ENCODE measurements around the gene LOXHD1. TPM values are rescaled to one million over a fixed set of nuclear protein-coding genes. Genes with fewer than 3 reads are reported as not detected.

The LOXHD1 gene
- total and polyA plus RNA-seq, 8 donors, result 0.12 to 0.46 (median 0.15) TPM; not detected in 2

- no peaks in the 10 kb centered on the region for H3K36me3 ChIP-seq
- H3K4me3 ChIP-seq, result no peak overlapping the region
- ATAC-seq (no peak), DNase-seq (no peak), FAIRE-seq (no peak)
- TF ChIP-seq, protein P1, sequence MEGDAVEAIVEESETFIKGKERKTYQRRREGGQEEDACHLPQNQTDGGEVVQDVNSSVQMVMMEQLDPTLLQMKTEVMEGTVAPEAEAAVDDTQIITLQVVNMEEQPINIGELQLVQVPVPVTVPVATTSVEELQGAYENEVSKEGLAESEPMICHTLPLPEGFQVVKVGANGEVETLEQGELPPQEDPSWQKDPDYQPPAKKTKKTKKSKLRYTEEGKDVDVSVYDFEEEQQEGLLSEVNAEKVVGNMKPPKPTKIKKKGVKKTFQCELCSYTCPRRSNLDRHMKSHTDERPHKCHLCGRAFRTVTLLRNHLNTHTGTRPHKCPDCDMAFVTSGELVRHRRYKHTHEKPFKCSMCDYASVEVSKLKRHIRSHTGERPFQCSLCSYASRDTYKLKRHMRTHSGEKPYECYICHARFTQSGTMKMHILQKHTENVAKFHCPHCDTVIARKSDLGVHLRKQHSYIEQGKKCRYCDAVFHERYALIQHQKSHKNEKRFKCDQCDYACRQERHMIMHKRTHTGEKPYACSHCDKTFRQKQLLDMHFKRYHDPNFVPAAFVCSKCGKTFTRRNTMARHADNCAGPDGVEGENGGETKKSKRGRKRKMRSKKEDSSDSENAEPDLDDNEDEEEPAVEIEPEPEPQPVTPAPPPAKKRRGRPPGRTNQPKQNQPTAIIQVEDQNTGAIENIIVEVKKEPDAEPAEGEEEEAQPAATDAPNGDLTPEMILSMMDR (IDR thresholded peaks at IDR 0.05), result no peak
- no peaks in the 10 kb centered on the region for H3K4me1 ChIP-seq
- 55 to 70% methylated on average over 8 of the region's 8 CpGs for WGBS, 2 donors
- H3K27ac ChIP-seq, result no peak overlapping the region
- H3K27me3 ChIP-seq, result peaks cover 0 to 4% (median 0%) of the 10 kb centered on the region in 4 donors
- intact Hi-C loops (cut with DNase I), result no loop called here
- H3K9me3 ChIP-seq, result no peaks in the 10 kb centered on the region
Measured at GRCh38 chr18:46464926-46465655, 191.9 kb downstream of the LOXHD1 start.

DNA sequence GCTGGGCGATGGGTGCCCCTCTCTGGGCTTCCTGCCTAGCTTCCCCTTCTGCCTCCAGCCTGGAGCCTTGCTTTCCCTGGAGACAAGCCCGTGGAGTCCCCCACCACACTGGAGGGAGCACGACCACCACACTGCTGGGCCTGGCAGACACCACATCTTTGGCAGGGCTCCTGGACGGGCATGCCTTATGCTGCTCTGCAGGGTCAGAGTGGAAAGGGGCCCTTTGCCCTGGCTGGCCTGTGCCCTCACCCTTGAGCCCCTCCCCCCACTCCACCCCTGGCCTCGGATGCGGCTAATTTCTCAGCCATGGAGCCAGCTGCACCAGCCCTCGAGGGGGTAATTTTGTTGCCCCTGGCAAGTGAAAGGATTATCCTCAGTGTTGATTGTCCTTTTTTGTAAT lies 194.5 kb downstream of the LOXHD1 start:
- no peaks in the 10 kb centered on the region for H3K9me3 ChIP-seq
- H3K27ac ChIP-seq, result no peak overlapping the region
- intact Hi-C loops (cut with DNase I), result no loop called here
- ATAC-seq (no peak), DNase-seq (no peak), FAIRE-seq (no peak)
- TF ChIP-seq, protein P1 (IDR thresholded peaks at IDR 0.05), result no peak
- H3K4me1 ChIP-seq, result no peaks in the 10 kb centered on the region
- WGBS, 2 donors, result 30 to 31% methylated on average over 7 of the region's 7 CpGs
- no peak overlapping the region for H3K4me3 ChIP-seq
- no peaks in the 10 kb centered on the region for H3K36me3 ChIP-seq
- peaks cover 0 to 5% (median 0%) of the 10 kb centered on the region in 4 donors for H3K27me3 ChIP-seq

DNA sequence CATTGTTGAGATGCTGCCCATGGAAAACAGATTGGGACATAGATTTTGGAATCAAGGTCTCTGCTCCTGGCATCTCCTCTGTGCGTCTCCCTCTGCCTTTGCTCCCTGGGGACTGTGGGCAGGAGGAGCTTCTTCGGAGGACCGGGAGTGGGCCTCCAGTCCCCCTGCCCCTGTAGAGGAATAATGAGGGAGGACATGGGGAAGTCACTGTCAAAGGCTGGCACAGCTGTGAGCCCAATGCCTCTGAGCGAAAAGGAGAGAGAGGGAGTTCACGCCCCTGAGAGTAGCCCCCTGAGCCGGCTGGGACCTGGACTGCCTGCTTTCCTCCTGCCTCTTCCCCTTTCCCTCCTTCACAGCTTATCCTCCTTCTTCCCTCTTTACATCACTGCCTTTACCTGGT lies 195.0 kb downstream of the LOXHD1 start:
- FAIRE-seq, result no peak
- intact Hi-C loops (cut with DNase I), result no loop called here
- Histone ChIP-seq H3K9me3 (no peaks in the 10 kb centered on the region), H3K4me3 (no peak overlapping the region), H3K4me1 (no peaks in the 10 kb centered on the region), H3K27me3 (peaks cover 0 to 5% (median 0%) of the 10 kb centered on the region in 4 donors), H3K27ac (no peak overlapping the region), H3K36me3 (no peaks in the 10 kb centered on the region)
- WGBS, 2 donors, result 69 to 78% methylated on average over 6 of the region's 6 CpGs
- DNase-seq, result no peak
- ATAC-seq, result no peak
- TF ChIP-seq, protein P1 (IDR thresholded peaks at IDR 0.05), result no peak

DNA sequence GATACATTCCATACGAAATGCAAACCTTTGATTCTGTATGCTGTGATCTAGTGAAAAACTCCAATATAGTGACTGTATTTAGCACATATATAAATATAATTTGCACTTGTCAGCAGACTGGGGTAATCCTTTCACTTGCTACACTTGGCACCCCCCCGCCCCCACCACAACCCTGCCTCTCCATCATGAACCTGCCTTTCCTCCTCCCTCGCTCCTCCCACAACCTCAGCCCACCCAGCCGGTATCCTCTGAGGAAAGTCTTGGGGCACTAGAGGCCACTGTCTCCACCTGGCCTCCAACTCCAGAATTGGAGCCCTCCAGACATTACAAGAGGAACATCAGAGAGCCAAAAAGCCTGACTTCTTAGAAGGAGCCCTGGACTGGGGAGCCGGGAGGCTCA lies 196.3 kb downstream of the LOXHD1 start:
- Histone ChIP-seq H3K27ac (no peak overlapping the region), H3K4me3 (no peak overlapping the region), H3K9me3 (no peaks in the 10 kb centered on the region), H3K4me1 (no peaks in the 10 kb centered on the region), H3K27me3 (peaks cover 0 to 5% (median 0%) of the 10 kb centered on the region in 4 donors), H3K36me3 (no peaks in the 10 kb centered on the region)
- DNase-seq, result no peak
- WGBS, 2 donors, result 48 to 66% methylated on average over 5 of the region's 5 CpGs
- intact Hi-C loops (cut with DNase I), result no loop called here
- ATAC-seq, result no peak
- TF ChIP-seq, protein P1 (IDR thresholded peaks at IDR 0.05), result no peak
- FAIRE-seq, result no peak

DNA sequence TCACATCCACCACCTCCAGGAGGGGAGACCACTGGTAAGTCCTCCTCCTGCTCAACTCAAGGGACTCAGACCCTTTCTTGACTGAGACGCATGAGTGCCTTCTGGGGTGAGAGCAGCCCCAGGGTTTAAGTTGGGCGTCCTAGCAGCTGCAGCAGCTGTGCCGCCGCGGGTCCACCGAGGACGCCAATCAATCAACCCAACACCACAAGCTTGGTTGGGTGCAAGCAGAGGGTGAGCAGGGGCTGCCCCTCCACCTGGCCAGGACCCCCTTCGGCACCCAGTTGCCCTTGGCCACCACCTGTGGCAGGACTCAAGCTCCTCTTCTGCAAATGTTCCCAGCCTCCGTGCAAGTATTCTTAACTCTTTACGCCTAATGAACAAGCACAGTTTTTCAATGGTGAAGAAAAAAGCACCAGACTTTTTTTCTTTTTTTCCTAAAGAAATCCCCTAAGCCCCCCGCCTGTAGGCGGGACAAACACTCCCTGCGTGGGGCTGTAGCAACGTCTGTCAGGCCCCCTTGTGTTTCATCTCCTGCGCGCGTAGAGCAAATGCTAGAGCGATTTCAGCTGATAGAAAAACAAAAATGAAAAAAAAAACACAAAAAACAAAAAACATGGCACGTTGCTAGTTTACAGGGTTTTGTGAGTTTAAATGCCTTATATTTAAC lies 197.1 kb downstream of the LOXHD1 start:
- 63 to 78% methylated on average over 19 of the region's 19 CpGs for WGBS, 2 donors
- FAIRE-seq (no peak), ATAC-seq (no peak), DNase-seq (peak in 1 of 6 donors; percentile 43)
- Histone ChIP-seq H3K4me3 (no peak overlapping the region), H3K27me3 (peaks cover 0 to 5% (median 0%) of the 10 kb centered on the region in 4 donors), H3K9me3 (no peaks in the 10 kb centered on the region), H3K4me1 (no peaks in the 10 kb centered on the region), H3K36me3 (no peaks in the 10 kb centered on the region), H3K27ac (no peak overlapping the region)
- TF ChIP-seq, protein P1 (IDR thresholded peaks at IDR 0.05), result no peak
- intact Hi-C loops (cut with DNase I), result no loop called here

Data from pancreas (tissue), 10 donors.